HG02588 (cell line): Measurements from ENCODE around the gene BOK.

Experiments used
- ATAC-seq: cut with Tn5 transposase; IDR thresholded peaks from one replicate; pipeline ENCODE4 v1.9.1; 2021; ENCODE audit warnings: mild to moderate bottlenecking, moderate library complexity; ENCODE audit not compliant: unreplicated experiment

BOK gene

GRCh38 chr2:241538838-241539615 lies 19.5 kb upstream of the BOK start:
- no peak for ATAC-seq

GRCh38 chr2:241539616-241540374 lies 18.8 kb upstream of the BOK start:
- ATAC-seq = no peak

- no peak for ATAC-seq
Observed at GRCh38 chr2:241540401-241540770, 18.2 kb upstream of the BOK start.

DNA sequence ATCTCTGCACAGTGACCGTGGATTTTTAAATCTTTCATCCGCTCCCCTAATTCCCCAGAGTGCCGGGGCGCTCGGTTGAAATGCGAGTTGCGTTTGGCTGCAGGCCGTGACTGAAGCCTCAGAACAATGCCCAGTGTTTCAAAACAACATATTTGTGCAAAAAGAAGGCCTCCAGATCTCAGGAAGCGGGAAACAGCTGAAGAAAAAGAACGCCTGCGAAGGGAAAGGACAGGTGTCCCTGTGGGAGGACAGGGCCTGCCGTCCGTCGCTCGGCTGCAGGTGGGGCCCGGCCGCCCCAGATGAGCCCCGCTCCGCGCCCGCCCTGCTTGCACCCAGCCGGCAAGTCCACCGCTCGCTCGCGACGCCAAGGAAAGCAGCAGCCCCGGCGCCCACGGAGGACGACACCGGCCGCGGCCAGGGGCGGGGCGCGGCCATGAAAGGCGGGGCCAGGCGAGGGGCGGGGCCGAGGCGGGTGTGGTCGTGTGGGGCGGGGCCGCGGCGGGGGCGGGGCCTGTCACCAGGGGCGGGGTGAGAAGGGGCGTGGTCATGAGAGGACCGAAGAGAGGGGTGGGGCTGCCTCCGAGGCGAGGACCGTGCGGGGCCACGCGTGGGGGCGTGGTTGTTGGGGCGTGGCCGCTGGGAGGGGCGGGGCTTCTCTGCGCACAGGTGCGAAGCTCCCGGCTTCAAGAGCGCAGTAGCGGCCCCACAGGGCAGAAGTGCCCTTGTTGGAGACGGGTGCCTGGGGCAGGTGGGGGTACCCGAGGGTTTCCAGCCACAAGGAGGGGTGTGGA lies 17.6 kb upstream of the BOK start:
- no peak for ATAC-seq

DNA sequence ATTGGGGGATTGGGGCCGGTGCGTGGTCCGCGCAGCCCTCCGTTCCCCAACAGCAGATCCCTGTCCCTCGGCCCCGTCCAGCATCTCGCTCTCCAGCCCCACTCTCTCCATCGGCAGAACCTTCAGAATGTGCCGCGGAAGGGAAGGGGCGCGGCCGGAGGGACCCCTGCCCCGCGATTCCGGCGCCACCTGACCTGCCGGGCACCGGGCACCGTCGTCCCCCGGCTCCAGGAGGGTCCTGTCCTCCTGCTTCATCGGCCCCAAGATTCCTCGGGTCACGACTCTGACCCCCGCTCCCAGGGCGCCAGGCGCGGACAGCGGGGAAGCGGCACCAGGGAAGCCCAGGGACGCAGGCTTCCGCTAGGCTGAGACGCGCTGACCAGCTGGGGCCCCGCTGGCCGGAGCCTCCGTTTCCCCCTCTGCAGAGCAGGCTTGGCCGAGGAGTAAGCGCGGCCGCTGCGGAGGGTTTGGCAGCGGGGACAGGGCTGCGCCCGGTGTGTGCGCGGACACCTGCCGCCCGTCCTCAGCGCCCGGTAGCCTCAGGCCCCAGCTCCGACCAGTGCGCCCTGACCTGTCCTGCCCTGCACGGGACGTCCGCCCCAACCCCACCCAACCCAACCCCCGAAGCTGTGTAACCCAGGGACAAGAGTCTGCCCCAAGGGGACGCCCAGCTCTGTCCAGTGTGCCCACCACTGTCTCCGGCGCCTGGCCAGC lies 16.8 kb upstream of the BOK start:
- ATAC-seq = no peak

GRCh38 chr2:241542278-241542605 lies 16.3 kb upstream of the BOK start:
- ATAC-seq = no peak

DNA sequence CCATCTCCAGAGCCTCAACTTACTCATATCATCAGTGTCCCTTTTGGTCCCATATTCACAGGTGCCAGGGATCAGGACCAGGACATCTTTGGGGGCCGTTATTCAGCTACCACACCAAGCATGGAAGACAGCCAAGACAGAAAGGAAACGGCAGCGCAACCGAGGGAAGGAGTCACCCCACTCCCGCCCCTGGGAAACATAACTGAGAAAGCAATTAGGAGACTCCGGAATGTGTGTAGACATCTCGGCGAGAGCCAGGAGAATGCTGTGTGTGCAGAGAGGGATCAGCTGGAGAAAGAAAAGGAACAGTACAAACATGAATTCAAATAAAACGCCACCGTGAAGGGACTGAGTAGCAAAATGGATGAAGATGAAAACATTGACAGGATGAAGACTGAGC lies 13.4 kb upstream of the BOK start:
- no peak for ATAC-seq

DNA sequence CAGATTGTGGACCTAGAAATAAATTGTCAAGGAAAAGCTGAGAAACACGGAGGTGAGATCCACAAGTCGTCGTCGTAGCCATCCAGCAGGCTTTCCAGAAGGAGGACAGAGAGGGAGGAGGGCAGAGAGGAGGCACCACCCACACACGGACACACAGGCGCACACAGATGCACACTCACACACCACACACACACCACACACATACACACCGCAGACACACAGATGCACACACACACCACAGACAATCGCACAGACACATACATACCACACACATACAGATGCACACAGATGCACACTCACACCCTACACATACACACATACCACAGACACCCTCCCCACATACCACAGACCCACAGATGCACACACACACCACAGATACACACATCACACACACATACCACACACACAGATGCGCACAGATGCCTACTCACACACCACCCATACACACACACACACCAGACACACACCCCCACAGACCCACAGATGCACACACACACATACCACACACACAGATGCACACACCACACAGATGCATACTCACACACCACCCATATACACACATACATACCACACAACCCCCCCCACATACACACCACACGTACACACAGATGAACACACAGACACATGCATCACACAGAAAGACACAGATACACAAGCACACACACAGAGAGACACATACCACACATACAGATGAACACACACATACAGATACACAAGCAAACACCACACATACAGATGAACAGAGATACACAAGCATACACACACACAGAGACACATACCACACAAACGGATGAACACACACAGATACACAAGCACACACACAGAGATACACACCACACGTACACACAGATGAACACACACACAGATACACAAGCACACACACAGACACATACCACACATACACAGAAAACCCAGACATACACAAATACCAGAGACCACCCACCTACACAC lies 12.7 kb upstream of the BOK start:
- no peak for ATAC-seq

DNA sequence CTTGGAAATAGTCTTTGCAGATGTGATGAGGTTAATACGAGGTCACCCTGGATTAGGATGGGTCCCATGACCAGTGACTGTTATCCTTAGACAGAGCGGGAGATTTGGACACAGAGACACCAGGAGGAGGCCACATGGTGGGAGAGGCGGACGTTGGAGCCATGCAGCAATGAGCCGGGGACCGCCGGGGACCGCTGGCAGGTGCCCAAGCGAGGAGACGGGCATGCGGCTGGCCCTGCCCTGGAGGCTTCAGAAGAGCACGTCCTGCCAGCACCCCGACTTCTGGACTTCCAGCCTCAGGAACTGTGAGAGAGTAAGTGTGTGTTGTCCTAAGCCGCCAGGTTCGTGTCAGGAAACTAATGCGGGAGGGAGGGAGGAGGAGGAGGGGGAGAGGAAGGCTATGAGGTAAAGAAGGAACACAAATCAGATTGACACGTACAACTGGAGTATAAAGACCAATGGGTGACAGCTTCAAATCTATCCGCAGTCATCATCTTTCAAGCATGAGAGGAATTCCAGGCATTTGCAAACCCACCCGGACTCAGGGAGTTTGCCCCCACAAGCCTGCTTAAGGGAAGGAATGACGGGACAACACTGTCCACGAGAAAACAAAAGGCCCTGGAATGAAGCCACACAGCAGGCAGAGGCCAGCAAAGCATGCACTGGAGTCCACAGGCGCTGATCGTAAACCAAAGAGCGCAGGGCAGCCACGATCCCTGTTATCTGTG lies 11.6 kb upstream of the BOK start:
- no peak for ATAC-seq

DNA sequence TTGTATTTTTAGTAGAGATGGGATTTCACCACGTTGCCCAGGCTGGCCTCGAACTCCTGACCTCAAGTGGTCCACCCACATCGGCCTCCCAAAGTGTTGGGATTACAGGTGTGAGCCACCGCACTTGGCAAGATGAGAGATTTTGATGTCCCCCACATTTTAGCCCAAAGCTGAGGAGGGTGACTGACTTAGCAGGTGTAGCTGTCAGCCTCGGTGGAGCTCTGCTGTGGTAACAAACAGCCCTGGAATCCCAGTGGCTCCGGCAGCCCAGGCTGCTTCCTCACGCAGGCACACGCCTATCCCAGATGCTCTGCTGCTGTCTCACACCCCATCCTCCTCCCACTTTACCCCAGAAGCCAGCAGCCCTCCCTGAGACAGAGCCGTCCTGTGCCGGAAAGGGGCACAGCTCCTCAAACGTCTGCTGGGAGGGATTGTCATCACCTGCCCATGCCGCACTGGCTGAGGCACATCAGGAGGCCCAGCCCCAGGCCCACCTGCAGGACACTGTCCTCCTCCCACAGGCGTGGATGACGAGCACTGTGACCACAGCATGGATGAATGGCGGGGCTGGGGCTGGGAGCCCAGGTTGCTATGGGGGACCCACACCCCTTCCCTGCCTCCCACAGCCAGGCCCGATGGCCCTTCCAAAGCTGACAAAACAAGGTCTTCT lies 10.6 kb upstream of the BOK start:
- ATAC-seq = no peak

- no peak for ATAC-seq
Observed at GRCh38 chr2:241548451-241548835, 10.1 kb upstream of the BOK start.

DNA sequence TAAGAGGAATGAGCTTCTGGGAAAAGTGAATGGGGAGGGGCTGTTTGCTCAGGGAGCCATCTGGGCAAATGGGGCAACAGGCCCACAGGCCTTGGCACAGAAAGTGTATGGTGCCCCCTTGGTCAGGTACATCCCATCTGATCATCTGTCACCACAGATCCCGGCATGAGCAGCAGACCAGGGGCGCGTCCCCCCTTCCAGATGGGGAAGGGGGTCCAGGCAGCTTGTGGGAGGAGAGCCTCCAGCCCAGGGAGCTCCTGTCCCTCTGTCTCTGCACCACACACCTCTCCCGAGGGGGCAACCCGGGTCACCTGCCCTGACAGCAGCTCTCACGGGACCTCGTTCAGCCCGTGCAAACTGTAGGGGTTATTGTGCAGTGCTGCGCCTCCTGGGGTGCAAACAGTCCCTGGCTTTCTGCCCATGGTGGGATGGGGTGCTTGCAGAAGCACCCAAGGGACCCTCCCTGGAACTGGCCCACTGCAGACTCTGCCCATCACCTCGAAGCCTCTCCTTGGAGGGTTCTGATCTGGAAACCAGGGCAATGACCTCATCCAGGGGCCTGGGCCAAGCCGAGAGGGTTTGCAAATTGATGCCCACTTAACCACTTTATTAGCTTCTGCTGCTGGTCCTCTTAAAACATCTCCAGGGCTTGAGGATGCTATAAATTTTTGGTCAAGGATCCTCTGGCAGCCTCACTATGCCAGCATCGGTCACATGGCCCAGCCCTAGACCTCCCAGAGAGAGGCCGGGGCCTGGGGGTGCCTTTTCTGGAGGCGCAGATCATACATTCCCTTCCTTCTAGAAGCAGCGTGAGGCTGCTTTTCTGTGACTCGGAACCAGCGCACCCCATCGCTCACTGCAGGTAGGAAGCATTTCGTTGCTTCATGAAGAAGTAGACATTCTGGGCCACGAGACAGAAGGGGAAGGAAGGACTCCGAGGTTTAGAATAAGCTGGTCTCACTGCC lies 7.6 kb upstream of the BOK start:
- no peak for ATAC-seq

DNA sequence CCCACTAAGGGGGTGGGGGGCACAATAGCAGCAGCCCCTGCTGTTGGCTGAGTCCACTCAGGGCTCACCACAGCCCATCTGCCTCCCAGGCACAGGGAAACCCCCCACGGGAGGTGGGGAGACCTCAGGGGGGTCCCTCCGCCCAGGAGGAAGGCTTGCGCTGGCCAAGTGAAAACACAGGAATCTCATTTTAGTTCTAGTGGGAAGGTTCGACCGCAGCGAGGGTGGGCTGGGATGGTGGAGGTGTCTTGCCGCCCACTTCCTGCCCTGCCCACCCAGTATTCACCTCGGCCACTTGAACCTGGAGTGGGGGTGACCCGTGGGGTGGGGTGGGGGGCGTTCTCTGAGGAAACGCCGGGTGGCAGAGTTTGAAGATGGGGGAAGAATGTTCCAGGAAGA lies 6.9 kb upstream of the BOK start:
- no peak for ATAC-seq

DNA sequence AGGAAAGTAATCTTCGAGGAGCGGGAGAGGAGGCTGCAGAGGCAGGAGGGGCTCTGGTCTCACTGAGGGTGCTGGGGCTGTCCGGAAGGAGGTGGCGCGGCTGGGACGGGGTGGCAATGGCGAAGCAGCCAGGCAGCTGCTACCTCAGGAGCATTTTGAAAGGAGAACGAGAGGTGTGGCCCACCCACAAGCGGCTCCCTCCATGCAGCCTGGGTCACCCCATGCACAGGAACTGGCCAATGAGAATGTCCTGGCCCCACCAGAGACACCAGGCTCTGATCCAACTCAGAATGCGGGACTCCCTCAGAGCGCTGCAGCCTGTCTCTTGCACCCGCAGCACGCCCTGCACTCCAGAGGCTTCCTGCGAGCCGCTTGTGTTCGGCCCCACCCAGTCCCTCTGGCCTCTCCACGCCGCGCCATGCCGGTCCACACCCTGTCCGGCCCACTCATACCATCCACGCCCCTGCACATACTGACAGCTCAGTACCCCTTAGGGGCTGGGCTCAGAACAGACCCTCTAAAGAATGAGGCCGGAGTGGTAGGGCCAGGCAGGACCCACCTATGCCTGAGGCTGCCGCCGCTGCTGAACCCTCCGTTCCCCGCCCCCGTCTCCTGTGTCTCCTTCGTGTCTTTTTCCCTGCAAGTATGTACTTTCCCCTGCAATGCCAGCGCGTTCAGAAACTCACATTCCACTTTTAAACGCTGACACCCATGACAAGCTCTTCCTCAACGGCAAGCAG lies 6.4 kb upstream of the BOK start:
- ATAC-seq = no peak

DNA sequence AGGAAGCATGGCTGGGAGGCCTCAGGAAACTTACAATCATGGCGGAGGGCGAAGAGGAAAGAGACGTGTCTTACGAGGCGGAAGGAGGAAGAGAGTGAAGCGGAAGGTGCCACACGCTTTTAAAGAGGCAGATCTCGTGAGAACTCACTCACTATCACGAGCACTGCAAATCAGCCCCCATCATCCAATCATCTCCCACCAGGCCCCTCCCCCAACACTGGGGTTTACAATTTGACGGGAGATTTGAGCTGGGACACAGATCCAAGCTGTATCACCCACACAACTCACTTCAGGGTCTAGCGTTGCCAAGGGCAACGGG lies 5.1 kb upstream of the BOK start:
- no peak for ATAC-seq

GRCh38 chr2:241553981-241554380 lies 4.6 kb upstream of the BOK start:
- ATAC-seq = no peak

DNA sequence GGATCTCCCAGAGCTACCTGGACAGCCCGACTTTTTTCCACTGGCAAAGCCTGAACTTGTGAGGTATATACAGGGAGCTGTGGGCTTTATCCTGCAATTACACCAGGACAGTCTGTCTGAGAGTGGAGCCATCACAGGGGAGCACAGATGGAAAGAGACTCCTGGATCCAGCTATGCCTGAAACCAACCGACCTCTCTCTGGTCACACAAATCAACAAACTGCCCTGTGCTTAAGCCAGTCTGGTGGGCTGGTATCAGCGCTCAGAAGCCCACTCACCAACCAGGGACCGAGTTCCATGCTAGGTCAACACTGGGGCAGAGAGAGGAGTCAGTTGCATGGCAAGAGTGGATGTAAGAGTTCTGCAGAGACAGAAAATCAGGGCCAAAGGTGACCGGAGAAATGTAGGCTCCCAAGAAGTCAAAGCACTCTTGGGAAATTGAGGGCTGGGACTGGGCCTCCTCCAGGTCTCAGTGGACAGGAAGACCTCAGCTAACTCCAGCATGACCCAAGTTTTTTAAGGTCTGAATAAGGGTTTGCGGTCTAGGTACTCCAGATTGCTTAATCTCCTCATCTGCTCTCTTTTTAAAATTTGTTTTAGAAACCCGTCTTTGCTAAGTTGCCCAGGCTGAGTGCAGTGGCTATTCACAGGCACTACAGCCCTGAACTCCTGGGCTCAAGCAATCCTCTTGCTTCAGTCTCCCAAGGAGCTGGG lies 3.8 kb upstream of the BOK start:
- ATAC-seq = no peak
